Astrocyte of the cerebellum (primary cell): ENCODE measurements around the gene EPHA4.

ENCODE experiments used
- DNase-seq: peaks from one replicate; pipeline ENCODE4 v3.0.0-alpha.2; 2011; ENCODE audit warnings: low read depth
- H3K4me3 ChIP-seq: 2 replicates; pipeline ENCODE4 v1.5.1; 2011; ENCODE audit warnings: mild to moderate bottlenecking, low read depth, low read length, moderate library complexity
- in situ Hi-C: cut with HindIII; loops from 2 replicates; pipeline ENCODE4 v1.10.0; 2017; ENCODE audit warnings: low sequenced_read_pairs
- TF ChIP-seq, protein P1 (sequence below): IDR thresholded peaks from 2 replicates; pipeline ENCODE4 v1.5.1; 2012; ENCODE audit warnings: low read length, low read depth, moderate library complexity, mild to moderate bottlenecking; ENCODE audit errors: missing control alignments

Gene EPHA4

GRCh38 chr2:221400411-221400810, 171.7 kb downstream of the EPHA4 start:
- TF ChIP-seq, protein P1, sequence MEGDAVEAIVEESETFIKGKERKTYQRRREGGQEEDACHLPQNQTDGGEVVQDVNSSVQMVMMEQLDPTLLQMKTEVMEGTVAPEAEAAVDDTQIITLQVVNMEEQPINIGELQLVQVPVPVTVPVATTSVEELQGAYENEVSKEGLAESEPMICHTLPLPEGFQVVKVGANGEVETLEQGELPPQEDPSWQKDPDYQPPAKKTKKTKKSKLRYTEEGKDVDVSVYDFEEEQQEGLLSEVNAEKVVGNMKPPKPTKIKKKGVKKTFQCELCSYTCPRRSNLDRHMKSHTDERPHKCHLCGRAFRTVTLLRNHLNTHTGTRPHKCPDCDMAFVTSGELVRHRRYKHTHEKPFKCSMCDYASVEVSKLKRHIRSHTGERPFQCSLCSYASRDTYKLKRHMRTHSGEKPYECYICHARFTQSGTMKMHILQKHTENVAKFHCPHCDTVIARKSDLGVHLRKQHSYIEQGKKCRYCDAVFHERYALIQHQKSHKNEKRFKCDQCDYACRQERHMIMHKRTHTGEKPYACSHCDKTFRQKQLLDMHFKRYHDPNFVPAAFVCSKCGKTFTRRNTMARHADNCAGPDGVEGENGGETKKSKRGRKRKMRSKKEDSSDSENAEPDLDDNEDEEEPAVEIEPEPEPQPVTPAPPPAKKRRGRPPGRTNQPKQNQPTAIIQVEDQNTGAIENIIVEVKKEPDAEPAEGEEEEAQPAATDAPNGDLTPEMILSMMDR = no peak
- no peak overlapping the region for H3K4me3 ChIP-seq
- in situ Hi-C loops = no loop called here
- DNase-seq = no peak

DNA sequence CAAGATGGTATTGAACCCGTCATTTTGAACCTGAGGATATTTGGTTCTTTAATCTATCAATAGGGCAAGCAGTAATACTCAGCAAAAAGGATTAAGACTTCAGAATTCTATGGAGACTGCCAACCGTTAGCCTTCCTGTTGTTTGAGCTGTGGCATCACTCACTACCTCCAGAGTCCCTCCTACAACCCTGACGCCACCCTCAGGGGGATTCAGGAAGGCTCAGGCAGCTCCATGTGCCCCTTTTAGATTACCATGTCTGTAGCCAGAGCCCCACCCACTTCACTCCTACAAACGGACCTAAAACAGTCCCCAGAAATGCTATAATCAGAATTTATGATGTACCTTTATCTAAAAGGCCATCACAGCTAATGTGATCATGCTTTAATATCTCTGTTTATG, 172.9 kb downstream of the EPHA4 start:
- TF ChIP-seq, protein P1 = no peak
- no peak for DNase-seq
- no peak overlapping the region for H3K4me3 ChIP-seq
- in situ Hi-C loops = no loop called here

- no peak overlapping the region for H3K4me3 ChIP-seq
- in situ Hi-C loops = no loop called here
- TF ChIP-seq, protein P1 = no peak
- no peak for DNase-seq
Measured at GRCh38 chr2:221397187-221397586, 174.9 kb downstream of the EPHA4 start.

DNA sequence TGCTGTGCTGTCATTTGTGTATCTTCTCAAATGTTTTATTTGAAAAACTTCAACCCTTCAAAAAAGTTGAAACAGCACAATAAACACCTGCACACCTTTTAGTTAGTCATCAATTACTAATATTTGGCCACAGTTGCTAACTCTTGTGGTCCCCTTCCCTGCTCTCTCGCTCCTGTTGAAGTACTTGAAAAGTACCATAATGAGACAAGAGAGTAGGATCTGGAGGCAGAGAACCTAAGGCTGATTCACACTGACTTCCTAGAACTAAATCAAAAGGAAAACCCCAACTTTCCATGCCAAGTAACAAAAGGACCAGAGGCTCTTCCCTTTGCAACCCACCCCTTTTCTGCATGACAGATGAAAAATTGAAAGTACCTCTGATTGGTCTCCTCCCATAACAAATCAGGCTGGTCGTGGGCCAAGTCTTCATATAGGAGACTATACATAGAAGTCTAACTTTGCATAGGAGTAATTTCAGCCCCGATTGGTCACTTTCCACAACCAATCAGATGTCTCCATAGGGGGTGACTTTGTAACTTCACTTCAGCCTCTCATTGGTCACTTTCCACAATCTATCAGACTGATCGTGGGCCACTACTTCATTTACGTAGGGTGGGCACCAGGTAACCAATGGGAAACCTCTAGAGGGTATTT, 179.7 kb downstream of the EPHA4 start:
- in situ Hi-C loops = no loop called here
- no peak for DNase-seq

DNA sequence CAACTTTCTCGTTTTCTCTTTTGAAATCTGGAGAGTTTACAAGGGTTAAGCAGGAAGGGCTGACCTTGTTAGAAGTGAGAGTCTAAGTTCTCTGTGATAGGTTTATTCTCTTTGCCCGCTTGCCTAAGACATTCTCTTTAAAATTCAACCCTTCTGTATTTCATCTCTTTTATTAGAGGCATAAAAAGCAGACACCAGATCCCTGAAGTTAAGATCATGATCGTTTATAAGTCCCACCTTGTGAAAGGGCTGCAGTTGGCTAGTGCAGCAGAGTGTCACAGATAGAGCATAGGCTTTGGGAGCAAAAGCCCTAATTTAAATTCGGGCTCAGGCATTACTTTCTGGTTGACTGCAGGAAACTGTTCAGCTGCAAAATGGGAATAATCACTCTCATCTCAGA, 181.2 kb downstream of the EPHA4 start:
- no peak for DNase-seq
- in situ Hi-C loops = no loop called here
- no peak overlapping the region for H3K4me3 ChIP-seq
- TF ChIP-seq, protein P1 = no peak

More for the DNA sequence above, 179.7 kb downstream of the EPHA4 start:
- TF ChIP-seq, protein P1 = no peak
- H3K4me3 ChIP-seq = no peak overlapping the region

- DNase-seq = no peak
- no peak overlapping the region for H3K4me3 ChIP-seq
- TF ChIP-seq, protein P1 = no peak
- in situ Hi-C loops = no loop called here
Measured at GRCh38 chr2:221389904-221390303, 182.2 kb downstream of the EPHA4 start.
